ENCODE data around the gene INKA2.

The INKA2 gene

GRCh38 chr1:111761717-111762116 lies 22.5 kb upstream of the INKA2 start:
- no peak overlapping the region for H3K27ac Mint-ChIP-seq
- H3K27me3 Mint-ChIP-seq, result no peaks in the 10 kb centered on the region
- ATAC-seq (no peak), DNase-seq (no peak)
- H3K9me3 Mint-ChIP-seq, result no peaks in the 10 kb centered on the region
- H3K4me3 Mint-ChIP-seq, result no peak overlapping the region
- peaks cover 26% of the 10 kb centered on the region for H3K4me1 Mint-ChIP-seq
- peaks cover 61% of the 10 kb centered on the region for H3K36me3 Mint-ChIP-seq (ENCODE audit: low read depth)

- peaks cover 39% of the 10 kb centered on the region for H3K4me1 Mint-ChIP-seq
- H3K27me3 Mint-ChIP-seq, result no peaks in the 10 kb centered on the region
- DNase-seq, result no peak
- peak overlapping the region; percentile 29 for H3K4me3 Mint-ChIP-seq
- ATAC-seq, result no peak
- H3K36me3 Mint-ChIP-seq (ENCODE audit: low read depth), result peaks cover 45% of the 10 kb centered on the region
- H3K27ac Mint-ChIP-seq, result peak overlapping the region; percentile 47
- H3K9me3 Mint-ChIP-seq, result no peaks in the 10 kb centered on the region
Measured at GRCh38 chr1:111758373-111758772, 19.2 kb upstream of the INKA2 start.

GRCh38 chr1:111756124-111756513 lies 16.9 kb upstream of the INKA2 start:
- no peaks in the 10 kb centered on the region for H3K9me3 Mint-ChIP-seq
- no peaks in the 10 kb centered on the region for H3K27me3 Mint-ChIP-seq
- ATAC-seq, result peak; percentile 5
- peak overlapping the region; percentile 98 for H3K4me3 Mint-ChIP-seq
- peaks cover 39% of the 10 kb centered on the region for H3K4me1 Mint-ChIP-seq
- DNase-seq, result no peak
- peaks cover 31% of the 10 kb centered on the region for H3K36me3 Mint-ChIP-seq (ENCODE audit: low read depth)
- H3K27ac Mint-ChIP-seq, result peak overlapping the region; percentile 99

- Mint-ChIP-seq H3K4me1 (peaks cover 35% of the 10 kb centered on the region), H3K27me3 (no peaks in the 10 kb centered on the region), H3K27ac (peak within 1 kb of the TSS; percentile 99), H3K36me3 (ENCODE audit: low read depth) (peaks cover 27% of the 10 kb centered on the region), H3K9me3 (no peaks in the 10 kb centered on the region), H3K4me3 (peak within 1 kb of the TSS; percentile 98)
- peak; percentile 94 for DNase-seq
- ATAC-seq, result peak; percentile 92
Measured at GRCh38 chr1:111755331-111756123, 16.3 kb upstream of the INKA2 start, which contains the start of gene DDX20. TSS of gene DDX20 (plus strand) at chr1:111755901. CDS start at chr1:111755925, 24 bp downstream.

GRCh38 chr1:111754984-111755330 lies 15.8 kb upstream of the INKA2 start:
- Mint-ChIP-seq H3K27ac (peak overlapping the region; percentile 99), H3K27me3 (no peaks in the 10 kb centered on the region), H3K36me3 (ENCODE audit: low read depth) (peaks cover 23% of the 10 kb centered on the region), H3K9me3 (no peaks in the 10 kb centered on the region), H3K4me3 (peak overlapping the region; percentile 98), H3K4me1 (peaks cover 35% of the 10 kb centered on the region)
- DNase-seq (peak; percentile 29), ATAC-seq (no peak)

- Mint-ChIP-seq H3K36me3 (ENCODE audit: low read depth) (peaks cover 6% of the 10 kb centered on the region), H3K27me3 (no peaks in the 10 kb centered on the region), H3K27ac (no peak overlapping the region), H3K9me3 (no peaks in the 10 kb centered on the region), H3K4me1 (peaks cover 16% of the 10 kb centered on the region), H3K4me3 (no peak overlapping the region)
- ATAC-seq (no peak), DNase-seq (no peak)
Measured at GRCh38 chr1:111751906-111752575, 12.8 kb upstream of the INKA2 start.

GRCh38 chr1:111750856-111751255 lies 11.7 kb upstream of the INKA2 start:
- no peaks in the 10 kb centered on the region for H3K27me3 Mint-ChIP-seq
- H3K27ac Mint-ChIP-seq, result no peak overlapping the region
- DNase-seq (no peak), ATAC-seq (no peak)
- H3K9me3 Mint-ChIP-seq, result no peaks in the 10 kb centered on the region
- H3K36me3 Mint-ChIP-seq (ENCODE audit: low read depth), result no peaks in the 10 kb centered on the region
- H3K4me1 Mint-ChIP-seq, result peaks cover 10% of the 10 kb centered on the region
- H3K4me3 Mint-ChIP-seq, result no peak overlapping the region

GRCh38 chr1:111749628-111750027 lies 10.4 kb upstream of the INKA2 start:
- DNase-seq (no peak), ATAC-seq (no peak)
- Mint-ChIP-seq H3K36me3 (ENCODE audit: low read depth) (no peaks in the 10 kb centered on the region), H3K9me3 (no peaks in the 10 kb centered on the region), H3K27me3 (no peaks in the 10 kb centered on the region), H3K4me1 (peaks cover 2% of the 10 kb centered on the region), H3K27ac (no peak overlapping the region), H3K4me3 (no peak overlapping the region)

GRCh38 chr1:111747947-111748346 lies 8.8 kb upstream of the INKA2 start:
- DNase-seq (no peak), ATAC-seq (no peak)
- Mint-ChIP-seq H3K36me3 (ENCODE audit: low read depth) (no peaks in the 10 kb centered on the region), H3K4me3 (no peak overlapping the region), H3K9me3 (no peaks in the 10 kb centered on the region), H3K27ac (no peak overlapping the region), H3K27me3 (no peaks in the 10 kb centered on the region), H3K4me1 (no peaks in the 10 kb centered on the region)

- no peaks in the 10 kb centered on the region for H3K36me3 Mint-ChIP-seq (ENCODE audit: low read depth)
- peak; percentile 73 for ATAC-seq
Measured at GRCh38 chr1:111747282-111747734, 8.1 kb upstream of the INKA2 start.

GRCh38 chr1:111746614-111746999 lies 7.4 kb upstream of the INKA2 start:
- H3K4me3 Mint-ChIP-seq, result no peak overlapping the region
- H3K27me3 Mint-ChIP-seq, result peaks cover 11% of the 10 kb centered on the region
- no peak overlapping the region for H3K27ac Mint-ChIP-seq
- H3K36me3 Mint-ChIP-seq (ENCODE audit: low read depth), result no peaks in the 10 kb centered on the region
- H3K4me1 Mint-ChIP-seq, result no peaks in the 10 kb centered on the region
- ATAC-seq, result no peak
- DNase-seq, result no peak
- no peaks in the 10 kb centered on the region for H3K9me3 Mint-ChIP-seq

More at GRCh38 chr1:111747282-111747734, 8.1 kb upstream of the INKA2 start:
- no peaks in the 10 kb centered on the region for H3K4me1 Mint-ChIP-seq
- no peaks in the 10 kb centered on the region for H3K9me3 Mint-ChIP-seq
- no peak overlapping the region for H3K27ac Mint-ChIP-seq
- DNase-seq, result peak; percentile 71
- H3K27me3 Mint-ChIP-seq, result peaks cover 5% of the 10 kb centered on the region
- no peak overlapping the region for H3K4me3 Mint-ChIP-seq

- ATAC-seq (no peak), DNase-seq (no peak)
- Mint-ChIP-seq H3K9me3 (no peaks in the 10 kb centered on the region), H3K36me3 (ENCODE audit: low read depth) (no peaks in the 10 kb centered on the region), H3K4me3 (no peak overlapping the region), H3K27me3 (peaks cover 18% of the 10 kb centered on the region), H3K27ac (no peak overlapping the region), H3K4me1 (no peaks in the 10 kb centered on the region)
Measured at GRCh38 chr1:111745675-111746613, 6.7 kb upstream of the INKA2 start.

GRCh38 chr1:111743679-111744101 lies 4.5 kb upstream of the INKA2 start:
- H3K27ac Mint-ChIP-seq, result no peak overlapping the region
- H3K27me3 Mint-ChIP-seq, result peaks cover 34% of the 10 kb centered on the region
- no peaks in the 10 kb centered on the region for H3K9me3 Mint-ChIP-seq
- no peak overlapping the region for H3K4me3 Mint-ChIP-seq
- DNase-seq (no peak), ATAC-seq (no peak)
- H3K4me1 Mint-ChIP-seq, result peaks cover 11% of the 10 kb centered on the region
- no peaks in the 10 kb centered on the region for H3K36me3 Mint-ChIP-seq (ENCODE audit: low read depth)

- Mint-ChIP-seq H3K4me3 (no peak overlapping the region), H3K9me3 (no peaks in the 10 kb centered on the region), H3K4me1 (peaks cover 12% of the 10 kb centered on the region), H3K36me3 (ENCODE audit: low read depth) (no peaks in the 10 kb centered on the region), H3K27ac (no peak overlapping the region), H3K27me3 (peaks cover 35% of the 10 kb centered on the region)
- no peak for DNase-seq
- no peak for ATAC-seq
Measured at GRCh38 chr1:111742938-111743549, 3.8 kb upstream of the INKA2 start.

Measured in activated naive CD8-positive, alpha-beta T cell treated with anti-CD3 and anti-CD28 coated beads, Interleukin-2, amount 50 U/mL, for 24 hours (primary cell).